Stomach (tissue), 4 donors: ENCODE measurements around the gene C10orf67.

ENCODE experiments used
- EP300 ChIP-seq: sonication (generic); formaldehyde crosslinking; IDR thresholded peaks from one replicate; pipeline ENCODE4 v1.6.1; 2017; ENCODE audit warnings: antibody characterized with exemption
- POLR2A ChIP-seq, 4 donors: fragments of 450-650 bp; IDR thresholded peaks; one replicate each; pipeline ENCODE4 v1.6.1; 2016; ENCODE audit warnings: antibody characterized with exemption in 4 of 4, control low read depth in 2 of 4, mild to moderate bottlenecking in 1 of 4, moderate library complexity in 1 of 4
- POLR2AphosphoS5 ChIP-seq, 3 donors: sonication (generic); formaldehyde crosslinking; IDR thresholded peaks; one replicate each; pipeline ENCODE4 v1.6.1; 2016; ENCODE audit warnings: antibody characterized with exemption in 3 of 3
- TF ChIP-seq, protein P1 (sequence below), 7 experiments: fragments of 450-650 bp in 4 of 7; fragments of 200-600 bp in 3 of 7; sonication (generic) in 3 of 7; IDR thresholded peaks; one replicate each; pipeline ENCODE4 v1.5.1; 2016 to 2019; ENCODE audit warnings: antibody characterized with exemption in 7 of 7, control low read depth in 2 of 7, mild to moderate bottlenecking in 1 of 7

DNA sequence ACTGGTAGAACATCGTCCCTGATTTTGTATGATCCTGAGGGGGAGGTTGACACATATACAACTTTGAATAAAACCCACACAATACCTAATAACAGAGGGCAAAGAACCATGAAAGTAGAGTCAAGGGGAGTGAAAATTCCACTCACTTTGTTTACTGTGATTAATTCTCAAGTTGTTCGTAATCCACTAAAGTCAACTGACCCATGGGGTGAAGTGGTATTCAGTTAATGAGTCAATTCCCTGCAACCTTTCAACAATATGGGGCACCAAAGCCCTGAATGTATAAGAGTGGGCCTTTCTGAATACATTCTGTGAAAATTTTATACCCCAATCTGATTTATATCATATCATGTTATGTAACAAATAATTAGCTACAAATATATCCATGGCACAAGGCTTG lies 39.0 kb upstream of the C10orf67 start:
- TF ChIP-seq, protein P1, sequence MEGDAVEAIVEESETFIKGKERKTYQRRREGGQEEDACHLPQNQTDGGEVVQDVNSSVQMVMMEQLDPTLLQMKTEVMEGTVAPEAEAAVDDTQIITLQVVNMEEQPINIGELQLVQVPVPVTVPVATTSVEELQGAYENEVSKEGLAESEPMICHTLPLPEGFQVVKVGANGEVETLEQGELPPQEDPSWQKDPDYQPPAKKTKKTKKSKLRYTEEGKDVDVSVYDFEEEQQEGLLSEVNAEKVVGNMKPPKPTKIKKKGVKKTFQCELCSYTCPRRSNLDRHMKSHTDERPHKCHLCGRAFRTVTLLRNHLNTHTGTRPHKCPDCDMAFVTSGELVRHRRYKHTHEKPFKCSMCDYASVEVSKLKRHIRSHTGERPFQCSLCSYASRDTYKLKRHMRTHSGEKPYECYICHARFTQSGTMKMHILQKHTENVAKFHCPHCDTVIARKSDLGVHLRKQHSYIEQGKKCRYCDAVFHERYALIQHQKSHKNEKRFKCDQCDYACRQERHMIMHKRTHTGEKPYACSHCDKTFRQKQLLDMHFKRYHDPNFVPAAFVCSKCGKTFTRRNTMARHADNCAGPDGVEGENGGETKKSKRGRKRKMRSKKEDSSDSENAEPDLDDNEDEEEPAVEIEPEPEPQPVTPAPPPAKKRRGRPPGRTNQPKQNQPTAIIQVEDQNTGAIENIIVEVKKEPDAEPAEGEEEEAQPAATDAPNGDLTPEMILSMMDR (IDR thresholded peaks at IDR 0.05): no peak
- TF ChIP-seq POLR2AphosphoS5 (IDR thresholded peaks at IDR 0.05) (no peak), POLR2A (IDR thresholded peaks at IDR 0.05) (no peak), EP300 (no peak)
